HS-5 (cell line): ENCODE results near the gene PTPN22.

Experiments used
- DNase-seq: peaks from one replicate; pipeline ENCODE4 v3.0.0-alpha.2; 2012; ENCODE audit warnings: low read depth

The PTPN22 gene

DNA sequence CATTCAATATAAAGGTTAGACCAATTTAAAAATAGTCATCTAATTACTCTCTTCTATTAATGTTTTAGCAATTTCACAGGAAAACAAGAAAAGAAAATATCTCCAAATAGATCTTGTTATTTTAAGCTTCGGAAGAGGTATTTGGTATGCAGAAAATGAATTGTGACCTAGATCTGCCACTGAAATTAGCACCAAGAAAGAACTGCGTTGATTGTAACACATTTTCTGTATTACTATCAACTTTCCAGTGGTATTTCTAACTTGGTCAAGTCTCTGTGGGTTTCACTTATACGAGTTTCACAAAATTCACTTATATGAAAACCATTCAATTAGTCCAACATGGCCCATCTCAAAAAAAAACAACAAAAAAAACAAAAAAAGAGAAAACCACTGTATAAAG is 71.0 kb downstream of the PTPN22 start:
- no peak for DNase-seq

DNA sequence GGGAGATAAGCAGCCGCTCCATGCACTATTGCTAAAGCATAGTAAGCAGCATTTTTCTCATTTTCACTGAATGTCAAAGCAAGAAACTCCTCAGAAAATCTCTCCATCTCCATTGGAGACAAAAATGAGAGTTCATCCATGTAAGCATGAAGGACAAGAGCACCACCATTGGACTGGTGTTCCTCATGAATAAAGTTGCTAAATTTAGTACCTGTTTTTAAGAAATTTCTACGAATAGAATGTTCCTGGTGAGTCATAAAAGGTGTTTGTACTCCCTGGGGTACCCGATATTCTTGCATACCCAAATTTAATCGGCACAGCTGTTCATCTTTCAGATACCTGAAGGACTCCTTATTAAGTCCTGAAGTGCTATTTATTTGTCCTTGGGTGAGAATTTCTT is 74.0 kb downstream of the PTPN22 start:
- DNase-seq = no peak

- no peak for DNase-seq
Observed at GRCh38 chr1:113793878-113794834, 77.4 kb downstream of the PTPN22 start.

GRCh38 chr1:113792986-113793385 is 78.5 kb downstream of the PTPN22 start:
- no peak for DNase-seq

DNA sequence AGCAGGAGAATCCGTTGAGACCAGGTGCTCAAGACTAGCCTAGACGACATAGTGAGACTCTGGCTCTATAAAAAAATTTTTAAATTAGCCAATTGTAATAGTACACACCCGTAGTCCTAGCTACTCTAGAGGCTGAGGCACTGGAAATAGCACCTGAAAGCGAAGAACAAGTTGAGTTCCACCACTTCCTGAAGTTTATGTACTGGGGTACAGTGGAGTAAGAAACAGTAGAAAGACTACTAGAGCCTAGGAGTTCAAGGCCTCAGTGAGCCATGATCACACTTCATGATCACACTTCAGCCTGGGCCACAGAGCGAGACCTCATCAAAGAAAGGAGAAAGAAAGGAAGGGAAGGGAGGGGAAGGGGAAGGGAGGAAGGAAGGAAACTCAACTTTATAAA is 79.0 kb downstream of the PTPN22 start:
- no peak for DNase-seq

GRCh38 chr1:113788802-113789201 is 82.7 kb downstream of the PTPN22 start:
- no peak for DNase-seq

DNA sequence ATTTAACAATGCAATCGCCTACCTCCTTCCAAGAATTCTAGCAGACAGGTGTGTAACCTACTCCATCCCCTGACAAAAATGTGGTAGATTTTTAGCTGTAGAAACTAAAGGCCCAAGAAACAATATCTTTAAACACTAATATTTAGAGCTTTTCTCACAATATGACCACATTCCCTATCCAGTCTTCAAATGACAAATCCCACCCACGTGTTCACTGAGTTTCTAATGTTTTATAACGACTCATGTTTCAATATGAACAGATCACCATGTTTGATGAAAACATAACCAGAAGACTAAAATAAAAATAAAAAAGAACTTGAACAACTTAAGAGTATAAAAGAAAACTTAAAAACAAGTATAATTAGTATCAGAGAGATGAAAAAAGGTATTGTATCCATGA is 83.8 kb downstream of the PTPN22 start:
- no peak for DNase-seq

DNA sequence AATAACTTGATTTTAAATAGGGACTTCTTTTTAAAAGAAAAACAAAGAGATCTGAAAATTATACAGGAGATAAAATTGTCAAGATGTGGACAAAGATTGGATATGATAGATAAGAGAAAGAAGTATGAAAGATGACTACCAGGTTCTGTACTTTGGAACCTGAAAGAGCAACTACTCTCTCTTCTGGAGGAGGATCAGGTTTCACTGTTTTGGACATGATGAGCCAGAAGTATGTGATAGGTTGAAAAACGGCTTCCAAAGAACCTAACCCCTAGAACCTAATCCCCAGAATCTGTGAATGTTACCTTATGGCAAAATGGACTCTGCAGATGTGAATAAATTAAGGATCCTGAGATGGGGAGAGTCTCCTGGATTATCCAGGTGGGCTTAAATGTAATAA is 85.4 kb downstream of the PTPN22 start:
- no peak for DNase-seq

GRCh38 chr1:113784104-113784779 is 87.3 kb downstream of the PTPN22 start:
- no peak for DNase-seq

DNA sequence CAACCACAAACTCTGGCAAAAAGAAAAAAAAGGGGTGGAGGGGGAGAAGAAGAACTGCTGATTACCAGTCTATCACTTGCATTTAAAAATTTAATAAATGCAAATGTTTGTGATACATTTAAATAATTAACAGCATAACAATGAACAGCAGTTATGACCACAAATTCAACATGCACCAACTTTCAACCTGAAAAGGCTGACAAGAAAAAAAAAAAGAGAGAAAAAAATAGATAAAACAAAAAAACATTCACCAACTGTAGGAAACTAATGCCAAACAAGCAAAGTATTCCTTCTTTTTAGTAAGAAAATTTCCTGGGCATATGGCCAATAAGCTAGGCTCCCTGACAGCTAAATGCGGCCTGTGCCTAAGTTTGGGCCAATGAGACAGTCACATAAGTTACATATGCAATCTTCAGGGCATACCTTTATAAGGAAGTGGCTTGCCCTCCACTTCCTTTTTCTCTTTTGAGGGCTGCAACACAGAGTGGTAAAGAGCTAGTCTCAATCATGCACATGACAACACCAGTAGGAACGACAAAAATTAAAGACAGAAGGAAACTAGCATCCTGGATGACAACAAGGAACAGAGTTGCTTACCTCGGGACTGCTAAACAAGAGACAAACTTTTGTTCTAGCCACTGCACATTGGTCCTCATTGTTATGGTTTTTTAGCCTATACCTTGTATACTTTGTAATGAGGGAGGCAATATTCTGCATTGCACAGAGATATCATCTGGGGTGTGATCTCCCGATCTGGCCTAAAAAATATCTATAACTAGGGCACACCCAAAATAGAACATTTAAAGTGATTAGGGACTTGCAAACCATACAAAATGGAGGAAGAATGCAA is 88.0 kb downstream of the PTPN22 start:
- no peak for DNase-seq

- no peak for DNase-seq
Observed at GRCh38 chr1:113782406-113782805, 89.1 kb downstream of the PTPN22 start.

DNA sequence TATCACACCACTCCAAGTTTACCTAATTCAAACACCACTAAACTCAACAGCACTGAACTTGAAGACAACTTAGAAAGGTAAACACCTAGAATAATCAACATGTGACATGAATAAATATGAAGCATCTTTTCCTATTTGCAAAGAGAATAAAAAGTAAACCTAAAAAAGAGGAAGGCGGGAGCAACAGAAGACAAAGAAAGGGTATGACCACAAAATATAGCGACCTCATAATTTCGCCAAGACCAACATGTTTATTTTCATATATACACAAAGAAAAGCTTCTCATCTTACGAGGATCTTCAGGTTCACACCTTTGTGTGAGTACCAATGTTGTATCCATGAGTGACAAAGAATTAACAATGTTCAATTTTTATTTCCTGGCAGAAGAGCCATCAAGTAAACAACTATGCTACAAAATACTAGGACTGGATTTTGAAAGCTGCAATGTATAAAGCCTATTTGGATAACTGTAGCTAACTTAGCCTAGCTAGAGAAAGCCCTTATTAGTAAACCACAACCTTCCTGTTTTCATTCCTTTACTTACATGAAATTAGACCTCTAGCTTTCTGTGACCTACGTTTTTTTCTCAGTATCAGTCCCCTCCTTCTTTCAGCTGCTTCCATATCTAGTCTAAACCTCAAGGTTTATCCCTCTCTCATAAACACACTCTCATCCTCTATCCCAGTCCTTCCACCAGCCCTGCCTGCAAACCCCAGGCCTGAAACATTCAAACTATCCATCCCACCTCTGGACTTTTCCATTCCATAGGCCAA is 91.0 kb downstream of the PTPN22 start:
- DNase-seq = no peak

DNA sequence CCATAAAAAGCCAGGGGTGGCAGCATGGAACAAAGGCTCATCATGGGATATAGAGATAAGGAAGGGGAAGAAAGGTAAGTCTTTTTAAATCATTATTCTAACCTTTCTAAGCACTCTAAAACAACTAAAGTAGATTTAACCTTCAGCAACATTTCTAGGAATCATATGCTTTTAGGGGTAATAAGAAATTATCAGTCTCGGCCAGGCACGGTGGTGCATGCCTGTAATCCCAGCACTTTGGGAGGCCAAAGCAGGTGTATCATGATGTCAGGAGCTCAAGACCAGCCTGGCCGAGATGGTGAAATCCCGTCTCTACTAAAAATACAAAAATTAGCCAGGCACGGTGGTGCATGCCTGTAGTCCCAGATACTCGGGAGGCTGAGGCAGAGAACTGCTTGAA is 92.0 kb downstream of the PTPN22 start:
- DNase-seq = no peak

- no peak for DNase-seq
Observed at GRCh38 chr1:113777561-113777960, 94.0 kb downstream of the PTPN22 start.

DNA sequence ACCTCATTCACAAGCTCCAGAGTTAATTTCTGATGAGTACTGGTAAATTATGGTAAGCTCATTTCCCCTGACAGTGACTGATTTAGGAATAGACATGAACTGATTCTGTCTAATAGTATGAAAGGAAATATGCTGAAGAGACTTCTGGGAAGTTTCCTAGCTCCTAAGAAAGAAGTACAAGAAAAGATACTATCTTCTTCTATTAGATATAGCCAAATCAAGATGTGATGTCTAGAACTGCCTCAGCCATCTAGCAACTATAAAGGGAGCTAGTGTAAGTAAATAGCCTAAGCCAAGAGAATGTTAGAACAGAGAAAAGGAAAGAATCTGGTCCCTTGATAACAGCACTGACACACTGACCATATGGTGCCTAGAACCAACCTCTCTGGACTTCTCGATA is 101.5 kb downstream of the PTPN22 start:
- no peak for DNase-seq

- DNase-seq = no peak
Observed at GRCh38 chr1:113769601-113769970, 101.9 kb downstream of the PTPN22 start.

DNA sequence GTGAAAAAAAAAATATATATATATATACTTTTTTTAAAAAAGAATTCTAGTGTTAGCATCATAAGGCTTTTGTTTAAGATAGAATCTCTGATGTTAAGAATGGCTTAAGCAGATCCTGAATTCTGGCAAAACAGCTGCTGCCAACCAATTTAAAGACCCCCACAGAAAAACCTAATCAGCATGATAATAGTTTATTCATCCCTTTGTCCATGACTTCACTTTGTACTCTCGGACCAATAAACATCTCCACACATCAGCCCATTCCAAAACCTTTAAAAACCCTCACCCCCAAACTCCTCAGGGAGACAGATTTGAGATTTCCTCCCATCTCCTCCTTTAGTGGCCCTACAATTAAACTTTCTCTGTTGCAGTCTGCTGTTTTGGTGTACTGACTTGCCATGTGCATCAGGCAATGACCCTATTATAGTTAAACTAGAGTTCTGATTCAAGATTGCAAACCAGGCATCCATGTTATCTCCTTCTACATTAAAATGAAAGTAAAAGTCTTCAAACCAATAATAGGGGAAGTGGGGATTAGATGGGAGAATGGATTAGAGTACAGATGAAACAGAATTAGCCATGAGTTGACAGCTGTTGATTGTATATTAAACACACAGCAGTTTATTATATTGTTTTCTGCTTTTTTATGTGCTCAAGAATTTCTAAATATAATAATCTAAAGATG is 102.5 kb downstream of the PTPN22 start:
- DNase-seq = no peak

DNA sequence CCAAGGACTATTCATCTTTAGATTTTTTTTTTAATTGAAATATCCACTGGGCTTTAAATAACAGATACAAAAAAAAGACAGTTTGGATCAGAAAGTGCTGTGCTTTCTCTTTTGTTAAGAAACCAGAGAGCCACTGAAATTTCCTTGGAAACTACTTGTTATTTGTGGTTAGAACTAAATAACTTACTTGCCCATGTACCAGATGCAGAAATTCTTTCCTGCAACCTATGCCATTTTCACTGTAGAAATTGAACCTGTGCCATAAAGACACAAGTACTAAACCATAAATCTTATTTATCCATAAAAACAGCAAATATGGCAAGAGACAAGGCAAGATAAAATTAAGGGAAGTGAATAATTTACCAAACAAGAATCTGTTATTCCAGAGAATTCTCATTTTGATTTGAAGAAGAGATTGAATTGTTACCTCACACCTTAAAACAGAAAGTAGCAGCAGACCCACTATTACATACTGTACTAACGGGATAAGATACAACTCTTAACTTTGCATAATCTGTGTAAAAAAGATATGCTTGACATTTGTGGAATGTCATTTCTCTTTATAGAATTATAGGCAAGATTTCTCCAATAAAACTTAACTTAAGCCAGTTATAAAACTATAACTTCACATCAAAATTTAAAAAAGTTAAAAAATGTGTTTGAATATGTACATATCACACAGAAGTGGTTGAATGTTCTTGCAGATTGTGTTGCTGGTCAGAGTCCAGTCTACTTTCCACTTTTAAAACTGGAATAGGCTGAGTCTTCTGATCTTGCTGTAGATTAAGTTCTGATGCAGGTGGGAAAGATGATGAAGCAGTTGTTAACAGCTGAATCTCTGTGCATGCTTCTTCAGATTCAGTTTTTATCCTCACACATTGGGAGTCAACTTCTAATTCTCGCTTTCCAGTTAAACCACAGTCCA is 105.9 kb downstream of the PTPN22 start:
- DNase-seq = no peak
